Keratinocyte (primary cell): ENCODE data around the gene PCDH9.

Experiments
- CTCF ChIP-seq, 3 experiments: IDR thresholded peaks in 1 of 3; conservative IDR thresholded peaks in 1 of 3; optimal IDR thresholded peaks in 1 of 3; 2 replicates in 2 of 3; 3 replicates in 1 of 3; pipeline versions ENCODE3 to v1.5.1; 2011; ENCODE audit warnings: low read length in 3 of 3, mild to moderate bottlenecking in 3 of 3, moderate library complexity in 2 of 3, control low read depth in 1 of 3, inconsistent platforms in 1 of 3; ENCODE audit not compliant: insufficient read depth in 2 of 3; ENCODE audit errors: extremely low read depth in 1 of 3
- EZH2 ChIP-seq: IDR thresholded peaks from one replicate; pipeline ENCODE4 v1.6.1; 2012; ENCODE audit warnings: inconsistent platforms, mild to moderate bottlenecking, low read length, moderate library complexity

- no peak for TF ChIP-seq CTCF (optimal IDR thresholded peaks at IDR 0.05 in 1 of 3, IDR thresholded peaks at IDR 0.05 in 1 of 3, conservative IDR thresholded peaks at IDR 0.05 in 1 of 3; ENCODE audit: extremely low read depth in 1 of 3, insufficient read depth in 2 of 3, low read length in 3 of 3)
- TF ChIP-seq EZH2 = no peak
Observed at GRCh38 chr13:67075239-67075638, 154.9 kb downstream of the PCDH9 start.
